IMR-90 (cell line): ENCODE data around the gene GOSR1. TPM values are rescaled to one million over a fixed set of nuclear protein-coding genes. Genes with fewer than 3 reads are reported as not detected.

Experiments
- ATAC-seq: fragments of 200-7000 bp; cut with Tn5 transposase; 2 replicates; pipeline ENCODE4 v1.9.1; 2020; ENCODE audit warnings: low read depth, mild to moderate bottlenecking, moderate library complexity
- BruUV-seq: library from RNA; stranded (reverse); fragments of 400-500 nt; replicated peaks from 2 replicates; lab custom pipeline; 2021; lab: Mats Ljungman, UMichigan
- CTCF ChIA-PET: fragments of 300-600 bp; formaldehyde crosslinking; extraction: SDS; loops from one replicate; lab custom pipeline; 2021; ENCODE audit warnings: antibody characterized with exemption; lab: Yijun Ruan, JAX
- POLR2A ChIA-PET: fragments of 300-600 bp; sonication (Branson Sonifier 250); formaldehyde crosslinking; loops from one replicate; lab custom pipeline; 2022; ENCODE audit warnings: antibody characterized with exemption; ENCODE audit not compliant: unreplicated experiment; lab: Charles Lee
- DNase-seq: peaks from one replicate; pipeline ENCODE4 v3.0.0; 2013
- H2AFZ ChIP-seq: replicated peaks from 2 replicates; pipeline ENCODE3; 2013; ENCODE audit warnings: low read length, mild to moderate bottlenecking; ENCODE audit not compliant: poor library complexity
- H2AK5ac ChIP-seq: 2 replicates; pipeline ENCODE4 v1.6.1; 2013; ENCODE audit warnings: low read depth, low read length, inconsistent platforms
- H2AK9ac ChIP-seq: replicated peaks from 2 replicates; pipeline ENCODE3; 2013; ENCODE audit warnings: mild to moderate bottlenecking, low read depth, low read length, moderate library complexity; ENCODE audit not compliant: poor library complexity
- H2BK120ac ChIP-seq: 2 replicates; pipeline ENCODE4 v1.6.1; 2013; ENCODE audit warnings: low read depth, low read length, inconsistent platforms
- H2BK15ac ChIP-seq: 3 replicates; pipeline ENCODE4 v1.6.1; 2013; ENCODE audit warnings: low read depth, low read length, inconsistent platforms
- H2BK20ac ChIP-seq: 2 replicates; pipeline ENCODE4 v1.6.1; 2013; ENCODE audit warnings: low read depth, mild to moderate bottlenecking, inconsistent platforms, low read length, moderate library complexity
- H2BK5ac ChIP-seq: 2 replicates; pipeline ENCODE4 v1.6.1; 2013; ENCODE audit warnings: mild to moderate bottlenecking, low read depth, low read length, inconsistent platforms; ENCODE audit not compliant: poor library complexity, severe bottlenecking
- H3K14ac ChIP-seq: replicated peaks from 2 replicates; pipeline ENCODE4 v1.6.1; 2013; ENCODE audit warnings: low read depth, low read length, inconsistent platforms
- H3K18ac ChIP-seq: 2 replicates; pipeline ENCODE4 v1.6.1; 2013; ENCODE audit warnings: low read depth, low read length, control low read depth
- H3K23ac ChIP-seq: 2 replicates; pipeline ENCODE4 v1.6.1; 2013; ENCODE audit warnings: low read depth, low read length, inconsistent platforms
- H3K27ac ChIP-seq: 2 replicates; pipeline ENCODE4 v1.5.1; 2013; ENCODE audit warnings: mild to moderate bottlenecking, control low read depth, low read length; ENCODE audit not compliant: insufficient read depth
- H3K27me3 ChIP-seq: 2 replicates; pipeline ENCODE4 v1.6.1; 2013; ENCODE audit warnings: low read length; ENCODE audit not compliant: control insufficient read depth, insufficient read depth
- H3K36me3 ChIP-seq: 2 replicates; pipeline ENCODE4 v1.6.1; 2013; ENCODE audit warnings: low read length, mixed read lengths; ENCODE audit not compliant: control insufficient read depth, insufficient read depth
- H3K4ac ChIP-seq: 2 replicates; pipeline ENCODE4 v1.6.1; 2013; ENCODE audit warnings: low read depth, low read length, inconsistent platforms
- H3K4me1 ChIP-seq: 2 replicates; pipeline ENCODE4 v1.6.1; 2013; ENCODE audit warnings: low read length, mixed read lengths; ENCODE audit not compliant: control insufficient read depth, insufficient read depth
- H3K4me2 ChIP-seq: 2 replicates; pipeline ENCODE4 v1.6.1; 2013; ENCODE audit warnings: low read depth, mild to moderate bottlenecking, control low read depth, low read length, moderate library complexity
- H3K4me3 ChIP-seq: 2 replicates; pipeline ENCODE4 v1.5.1; 2013; ENCODE audit warnings: low read depth, mild to moderate bottlenecking, control low read depth, low read length, moderate library complexity; ENCODE audit not compliant: insufficient read depth
- H3K56ac ChIP-seq: 2 replicates; pipeline ENCODE4 v1.6.1; 2013; ENCODE audit warnings: low read length, inconsistent platforms; ENCODE audit not compliant: insufficient read depth; ENCODE audit errors: extremely low read depth
- H3K79me1 ChIP-seq, 2 experiments: 2 replicates each; pipeline ENCODE4 v1.6.1; 2013; ENCODE audit warnings: low read length in 2 of 2, inconsistent platforms in 1 of 2, low read depth in 1 of 2
- H3K9ac ChIP-seq: 2 replicates; pipeline ENCODE4 v1.6.1; 2013; ENCODE audit warnings: low read depth, low read length, control low read depth
- H3K9me1 ChIP-seq: 2 replicates; pipeline ENCODE4 v1.6.1; 2013; ENCODE audit warnings: low read length, inconsistent platforms; ENCODE audit not compliant: insufficient read depth
- H3K9me3 ChIP-seq: 2 replicates; pipeline ENCODE4 v1.6.1; 2013; ENCODE audit warnings: low read length; ENCODE audit not compliant: control insufficient read depth, insufficient read depth
- H4K20me1 ChIP-seq: 2 replicates; pipeline ENCODE4 v1.6.1; 2013; ENCODE audit warnings: low read length, inconsistent platforms; ENCODE audit not compliant: insufficient read depth
- H4K5ac ChIP-seq: 2 replicates; pipeline ENCODE4 v1.6.1; 2013; ENCODE audit warnings: mild to moderate bottlenecking, low read depth, low read length, control low read depth
- H4K8ac ChIP-seq, 2 experiments: 2 replicates each; pipeline ENCODE4 v1.6.1; 2013; ENCODE audit warnings: low read depth in 2 of 2, low read length in 2 of 2, control low read depth in 1 of 2, inconsistent platforms in 1 of 2
- H4K91ac ChIP-seq: 2 replicates; pipeline ENCODE4 v1.6.1; 2013; ENCODE audit warnings: low read depth, low read length, inconsistent platforms; ENCODE audit not compliant: insufficient read depth
- CEBPB ChIP-seq: IDR thresholded peaks from 2 replicates; pipeline ENCODE4 v1.6.1; 2012; ENCODE audit warnings: low read depth, low read length, improper control_type of control experiment
- CHD1 ChIP-seq: IDR thresholded peaks from 2 replicates; pipeline ENCODE4 v1.6.1; 2012; ENCODE audit warnings: low read depth, low read length, improper control_type of control experiment
- ELK1 ChIP-seq: fragments of 150-350 bp; IDR thresholded peaks from 2 replicates; pipeline ENCODE4 v1.6.1; 2016; ENCODE audit warnings: low read depth, mild to moderate bottlenecking, low read length, moderate library complexity, borderline replicate concordance
- MAFK ChIP-seq: IDR thresholded peaks from 2 replicates; pipeline ENCODE4 v1.6.1; 2012; ENCODE audit warnings: low read depth, low read length, improper control_type of control experiment
- POLR2A ChIP-seq: IDR thresholded peaks from 2 replicates; pipeline ENCODE4 v1.6.1; 2012; ENCODE audit warnings: mild to moderate bottlenecking, low read depth, low read length
- RCOR1 ChIP-seq: IDR thresholded peaks from 2 replicates; pipeline ENCODE4 v1.6.1; 2012; ENCODE audit warnings: mild to moderate bottlenecking, low read length, improper control_type of control experiment; ENCODE audit not compliant: insufficient replicate concordance
- RFX5 ChIP-seq: IDR thresholded peaks from 2 replicates; pipeline ENCODE4 v1.8.0; 2012; ENCODE audit warnings: low read depth, mild to moderate bottlenecking, low read length, moderate library complexity
- SMC3 ChIP-seq: fragments of 150-350 bp; IDR thresholded peaks from 2 replicates; pipeline ENCODE4 v1.6.1; 2016; ENCODE audit warnings: low read depth, mild to moderate bottlenecking, antibody characterized with exemption, low read length, moderate library complexity
- WGBS, 2 experiments: methylation state at CpG; one replicate each; pipeline versions ENCODE4 v1.1.5 to v1.1.7; 2013; ENCODE audit warnings: missing lambda C conversion rate in 2 of 2; ENCODE audit not compliant: insufficient read length in 1 of 2; ENCODE audit errors: extremely low coverage in 2 of 2; 5-methylcytosine and 5-hydroxymethylcytosine counted together
- dilution Hi-C: fragments of 300-500 bp; cut with HindIII; formaldehyde crosslinking; loops from one replicate; pipeline ENCODE4 v1.14.3; 2018; ENCODE audit warnings: low sequenced_read_pairs; ENCODE audit not compliant: unreplicated experiment
- in situ Hi-C: fragments of 300-500 bp; cut with MboI; formaldehyde crosslinking; loops from 3 replicates; pipeline ENCODE4 v1.14.3; 2019; ENCODE audit warnings: low sequenced_read_pairs, inconsistent platforms, mixed read lengths
- intact Hi-C: fragments of 100-400 bp; cut with micrococcal nuclease; formaldehyde crosslinking; loops from 2 replicates; pipeline ENCODE4 v1.10.0; 2022
- polyA plus RNA-seq, 3 experiments: library from polyadenylated mRNA; depleted of rRNA; stranded (reverse); fragments of >200 nt; gene quantifications; 2 replicates each; pipeline ENCODE4 v1.2.3, GENCODE V29; 2012; ENCODE audit warnings: low replicate concordance in 1 of 3
- total RNA-seq: library from RNA; depleted of rRNA; stranded (reverse); fragments of >200 nt; gene quantifications from 2 replicates; pipeline ENCODE4 v1.2.3, GENCODE V29; 2012

The GOSR1 gene
- total and polyA plus RNA-seq, 2 of the 4 experiments (the other 2 are of a cell fraction): 21.2 to 47.5 TPM

GRCh38 chr17:30506481-30506880, 29.3 kb downstream of the GOSR1 start:
- ChIA-PET POLR2A (interaction anchor here (0.6 kb wide), 1 partner anchor 13 kb away, joined by 3 read pairs; no protein-coding TSS in a partner anchor), CTCF (no interaction called here)
- Histone ChIP-seq H3K9me1 (peaks cover 7% of the 10 kb centered on the region), H2BK120ac (no peak overlapping the region), H2AFZ (no peak overlapping the region), H3K9me3 (no peaks in the 10 kb centered on the region), H4K20me1 (no peaks in the 10 kb centered on the region), H3K4me2 (no peak overlapping the region), H3K14ac (no peak overlapping the region), H3K27ac (no peak overlapping the region), H2AK5ac (no peak overlapping the region), H3K4me3 (no peak overlapping the region), H2BK15ac (no peak overlapping the region), H2AK9ac (no peak overlapping the region), H3K56ac (no peak overlapping the region), H4K8ac (no peak overlapping the region), H3K27me3 (no peaks in the 10 kb centered on the region), H3K36me3 (peaks cover 16% of the 10 kb centered on the region), H3K79me1 (peaks cover 15 to 40% of the 10 kb centered on the region in 2 experiments), H2BK5ac (no peak overlapping the region), H4K91ac (no peak overlapping the region), H3K23ac (no peak overlapping the region), H2BK20ac (no peak overlapping the region), H3K4ac (no peak overlapping the region), H3K18ac (no peak overlapping the region), H3K4me1 (no peaks in the 10 kb centered on the region), H4K5ac (no peak overlapping the region), H3K9ac (no peak overlapping the region)
- no TSS peak for BruUV-seq
- dilution Hi-C loops: no loop called here
- in situ Hi-C loops: no loop called here
- no CpG with 5 or more reads among the region's 1 CpG for WGBS, 2 experiments
- no peak for ATAC-seq
- intact Hi-C loops: no loop called here
- TF ChIP-seq ELK1 (no peak), RFX5 (no peak), POLR2A (no peak), CHD1 (no peak), RCOR1 (no peak), SMC3 (no peak), MAFK (no peak), CEBPB (no peak)
- no peak for DNase-seq
